Mesendoderm (in vitro differentiated cells): Measurements from ENCODE around the gene FZD4.
A peak's percentile ranks its signal among the peaks of the same experiment; 100 is the strongest.

ENCODE experiments used
- DNase-seq: peaks from one replicate; pipeline ENCODE4 v3.0.0; 2013
- H2AK5ac ChIP-seq: 2 replicates; pipeline ENCODE4 v1.6.1; 2013; ENCODE audit warnings: low read length, inconsistent platforms
- H2BK120ac ChIP-seq: 2 replicates; pipeline ENCODE4 v1.6.1; 2013; ENCODE audit warnings: low read depth, mild to moderate bottlenecking, low read length, moderate library complexity, mixed read lengths
- H2BK15ac ChIP-seq: replicated peaks from 2 replicates; pipeline ENCODE4 v1.6.1; 2013; ENCODE audit warnings: low read depth, mild to moderate bottlenecking, moderate library complexity
- H2BK5ac ChIP-seq: 2 replicates; pipeline ENCODE4 v1.6.1; 2013; ENCODE audit warnings: low read length, inconsistent platforms
- H3K18ac ChIP-seq: 2 replicates; pipeline ENCODE4 v1.6.1; 2013; ENCODE audit warnings: mild to moderate bottlenecking, low read length, mixed read lengths
- H3K23ac ChIP-seq: one replicate; pipeline ENCODE4 v1.6.1; 2013; ENCODE audit warnings: low read length
- H3K27ac ChIP-seq: 2 replicates; pipeline ENCODE4 v1.5.1; 2013; ENCODE audit warnings: low read depth, mild to moderate bottlenecking, inconsistent platforms, low read length, moderate library complexity
- H3K27me3 ChIP-seq: 2 replicates; pipeline ENCODE4 v1.6.1; 2013; ENCODE audit warnings: low read length, control low read depth, mild to moderate bottlenecking, inconsistent platforms; ENCODE audit not compliant: insufficient read depth, poor library complexity
- H3K36me3 ChIP-seq: 2 replicates; pipeline ENCODE4 v1.6.1; 2013; ENCODE audit warnings: low read length, inconsistent platforms; ENCODE audit not compliant: control insufficient read depth, insufficient read depth
- H3K4ac ChIP-seq: one replicate; pipeline ENCODE4 v1.6.1; 2013; ENCODE audit warnings: low read depth, mild to moderate bottlenecking, low read length, moderate library complexity
- H3K4me1 ChIP-seq: 2 replicates; pipeline ENCODE4 v1.6.1; 2013; ENCODE audit warnings: low read depth, low read length, inconsistent platforms; ENCODE audit not compliant: control insufficient read depth
- H3K4me2 ChIP-seq: 2 replicates; pipeline ENCODE4 v1.6.1; 2013; ENCODE audit warnings: low read length
- H3K4me3 ChIP-seq: 2 replicates; pipeline ENCODE4 v1.5.1; 2013; ENCODE audit warnings: mild to moderate bottlenecking, low read length
- H3K56ac ChIP-seq: one replicate; pipeline ENCODE4 v1.6.1; 2013; ENCODE audit warnings: low read length
- H3K79me1 ChIP-seq: 2 replicates; pipeline ENCODE4 v1.6.1; 2013; ENCODE audit warnings: low read length, inconsistent platforms
- H3K79me2 ChIP-seq: 2 replicates; pipeline ENCODE4 v1.6.1; 2013; ENCODE audit warnings: mild to moderate bottlenecking, low read length; ENCODE audit not compliant: control insufficient read depth, insufficient read depth
- H3K9ac ChIP-seq: 2 replicates; pipeline ENCODE4 v1.6.1; 2013; ENCODE audit warnings: low read length, inconsistent platforms
- H4K5ac ChIP-seq: one replicate; pipeline ENCODE4 v1.6.1; 2013; ENCODE audit warnings: low read length
- H4K8ac ChIP-seq: one replicate; pipeline ENCODE4 v1.6.1; 2013; ENCODE audit warnings: low read depth, mild to moderate bottlenecking, control low read depth, low read length, moderate library complexity
- WGBS: extraction: QIAGEN DNeasy Blood & Tissue Kit; methylation state at CpG from one replicate; pipeline ENCODE4 v1.1.7; 2013; ENCODE audit warnings: low lambda C conversion rate, missing lambda C conversion rate; ENCODE audit not compliant: insufficient coverage; ENCODE audit errors: extremely low coverage; 5-methylcytosine and 5-hydroxymethylcytosine counted together

The FZD4 gene

DNA sequence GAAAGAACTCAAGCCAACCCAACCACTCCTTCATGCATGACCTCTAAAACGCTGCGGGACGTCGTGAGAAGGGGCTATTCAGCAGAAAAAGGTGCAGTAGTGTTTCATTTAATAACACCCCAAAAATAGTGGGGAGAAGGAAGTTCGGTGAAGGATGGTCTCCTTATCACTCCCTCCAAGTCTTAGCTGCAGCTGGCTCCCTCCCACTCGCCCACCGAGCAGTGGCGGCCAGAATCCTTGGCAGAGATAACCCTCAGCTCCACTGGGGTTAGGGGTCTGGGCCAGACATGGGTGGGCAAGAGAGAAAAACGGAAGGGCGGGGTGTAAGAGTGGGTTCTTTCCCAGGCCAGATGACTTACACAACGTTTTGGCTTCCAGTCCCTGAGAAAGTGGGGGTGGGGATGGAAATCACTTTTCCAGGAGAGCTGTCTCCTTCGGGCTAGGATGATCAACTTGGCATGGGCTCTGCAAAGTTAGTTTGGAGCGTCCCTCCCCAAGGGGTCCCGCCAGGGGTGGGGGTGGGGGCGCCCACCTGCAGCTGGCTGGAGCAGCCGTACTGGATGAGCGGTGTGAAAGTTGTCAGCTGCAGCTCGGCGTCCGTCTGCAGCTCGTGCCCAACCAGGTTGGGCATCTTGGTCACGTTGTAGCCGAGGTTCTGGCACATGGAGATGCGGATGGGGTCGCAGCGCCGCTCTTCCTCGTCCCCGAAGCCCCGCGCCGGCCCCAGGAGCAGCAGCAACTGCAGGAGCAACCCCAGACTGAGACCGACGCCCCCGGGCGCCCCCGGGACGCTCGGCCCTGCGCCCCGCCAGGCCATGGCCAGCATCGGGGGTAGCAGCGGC, 705 bp downstream of the FZD4 start:
- Histone ChIP-seq H3K27me3 (no peaks in the 10 kb centered on the region), H3K27ac (peak overlapping the region; percentile 86), H2BK120ac (no peak overlapping the region), H3K23ac (peak overlapping the region; percentile 45), H3K56ac (peak overlapping the region; percentile 90), H3K4ac (peak overlapping the region; percentile 25), H2BK15ac (no peak overlapping the region), H3K18ac (peak overlapping the region; percentile 88), H3K4me1 (peaks cover 10% of the 10 kb centered on the region), H3K4me2 (peak overlapping the region; percentile 91), H2BK5ac (no peak overlapping the region), H3K4me3 (peak overlapping the region; percentile 67), H4K8ac (no peak overlapping the region), H3K36me3 (no peaks in the 10 kb centered on the region), H3K79me2 (peaks cover 40% of the 10 kb centered on the region), H2AK5ac (no peak overlapping the region), H4K5ac (no peak overlapping the region), H3K9ac (peak overlapping the region; percentile 81), H3K79me1 (peaks cover 12% of the 10 kb centered on the region)
- no CpG with 5 or more reads among the region's 43 CpGs for WGBS
- DNase-seq: peak; percentile 72

DNA sequence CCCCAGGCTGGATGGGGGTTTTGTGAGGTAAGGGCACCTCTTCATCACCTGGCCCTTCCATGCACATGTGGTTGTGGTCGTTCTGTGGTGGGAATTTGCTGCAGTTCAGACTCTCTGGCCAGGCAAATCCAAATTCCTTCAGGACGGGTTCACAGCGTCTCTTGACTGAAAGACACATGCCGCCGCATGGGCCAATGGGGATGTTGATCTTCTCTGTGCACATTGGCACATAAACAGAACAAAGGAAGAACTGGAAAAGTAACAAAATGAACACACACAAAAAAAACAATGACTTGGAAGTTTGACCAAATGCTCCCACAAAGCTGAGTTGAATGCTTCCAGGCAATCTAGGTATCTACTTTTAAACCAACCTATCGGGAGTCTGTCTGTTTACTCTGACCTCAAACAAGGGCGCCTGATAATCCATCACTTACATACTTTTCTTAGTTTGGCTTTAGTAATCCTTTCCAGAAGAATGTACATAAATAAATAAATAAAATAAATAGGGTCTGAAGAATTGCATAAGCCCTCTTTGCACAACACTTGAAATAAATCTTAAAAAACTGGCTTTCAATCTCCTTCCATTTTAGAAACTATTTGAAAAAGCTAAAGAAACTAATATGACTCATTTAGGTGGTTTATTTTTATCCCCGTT, 2.8 kb downstream of the FZD4 start:
- Histone ChIP-seq H3K4me3 (no peak overlapping the region), H3K4me2 (no peak overlapping the region), H3K27ac (no peak overlapping the region), H3K27me3 (no peaks in the 10 kb centered on the region), H3K36me3 (peaks cover 3% of the 10 kb centered on the region), H2AK5ac (no peak overlapping the region), H3K9ac (no peak overlapping the region), H3K79me1 (peaks cover 26% of the 10 kb centered on the region), H3K4me1 (peaks cover 8% of the 10 kb centered on the region), H4K8ac (no peak overlapping the region), H3K23ac (no peak overlapping the region), H3K79me2 (peaks cover 57% of the 10 kb centered on the region), H2BK15ac (no peak overlapping the region), H3K18ac (no peak overlapping the region), H4K5ac (no peak overlapping the region), H3K4ac (no peak overlapping the region), H2BK120ac (no peak overlapping the region), H3K56ac (peak overlapping the region; percentile 2), H2BK5ac (no peak overlapping the region)
- DNase-seq: no peak
- WGBS: no CpG with 5 or more reads among the region's 8 CpGs

DNA sequence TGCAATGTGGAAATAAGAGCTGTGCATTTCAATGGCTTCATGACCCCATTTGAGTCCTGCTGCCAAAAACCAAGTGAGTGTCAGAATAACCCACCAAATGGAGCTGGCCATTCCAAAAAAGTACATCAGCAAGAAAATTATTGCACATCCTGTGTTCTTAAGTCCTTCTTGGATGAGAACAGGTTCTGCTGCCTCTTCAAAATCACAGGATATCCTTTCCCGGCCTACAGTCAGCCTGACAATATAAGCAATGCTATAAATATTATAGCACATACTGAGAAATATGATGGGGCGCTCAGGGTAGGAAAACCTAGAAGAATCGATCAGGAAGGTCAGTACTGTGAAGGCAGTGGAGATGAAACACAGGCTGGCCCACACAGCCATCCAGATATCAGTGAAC, 3.5 kb downstream of the FZD4 start:
- H4K8ac ChIP-seq: no peak overlapping the region
- H3K4ac ChIP-seq: no peak overlapping the region
- H3K56ac ChIP-seq: no peak overlapping the region
- H3K4me1 ChIP-seq: peaks cover 5% of the 10 kb centered on the region
- no peak overlapping the region for H4K5ac ChIP-seq
- no peak overlapping the region for H3K9ac ChIP-seq
- H3K23ac ChIP-seq: no peak overlapping the region
- no peak overlapping the region for H2BK15ac ChIP-seq
- no peak overlapping the region for H3K18ac ChIP-seq
- peaks cover 60% of the 10 kb centered on the region for H3K79me2 ChIP-seq
- H2BK5ac ChIP-seq: no peak overlapping the region
- H2BK120ac ChIP-seq: no peak overlapping the region
- no peak overlapping the region for H3K4me2 ChIP-seq
- H3K4me3 ChIP-seq: no peak overlapping the region
- no peaks in the 10 kb centered on the region for H3K27me3 ChIP-seq
- peaks cover 3% of the 10 kb centered on the region for H3K36me3 ChIP-seq
- H2AK5ac ChIP-seq: no peak overlapping the region
- no peak overlapping the region for H3K27ac ChIP-seq
- WGBS: no CpG with 5 or more reads among the region's 3 CpGs
- H3K79me1 ChIP-seq: peaks cover 29% of the 10 kb centered on the region
- DNase-seq: no peak

DNA sequence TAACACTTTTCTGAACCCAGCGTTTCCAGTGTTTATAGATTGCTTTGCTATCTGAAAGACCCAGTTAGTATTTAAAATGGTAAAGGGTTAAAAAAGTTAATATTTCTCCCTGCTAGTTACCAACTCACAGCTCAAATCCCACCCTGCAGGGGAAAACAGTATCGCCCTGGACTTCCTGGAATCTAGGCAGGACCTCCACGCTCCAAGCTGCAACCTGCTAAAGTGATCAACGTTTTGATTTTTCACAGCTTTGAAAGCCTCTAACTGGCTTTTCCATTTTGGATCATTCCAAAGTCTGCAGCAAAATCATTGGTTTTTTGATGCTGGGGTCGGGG, 4.6 kb downstream of the FZD4 start:
- Histone ChIP-seq H3K56ac (no peak overlapping the region), H4K5ac (no peak overlapping the region), H3K9ac (no peak overlapping the region), H3K79me1 (peaks cover 29% of the 10 kb centered on the region), H3K4ac (no peak overlapping the region), H3K27me3 (no peaks in the 10 kb centered on the region), H2AK5ac (no peak overlapping the region), H3K18ac (no peak overlapping the region), H3K4me2 (no peak overlapping the region), H2BK5ac (no peak overlapping the region), H3K23ac (no peak overlapping the region), H4K8ac (no peak overlapping the region), H3K27ac (no peak overlapping the region), H3K36me3 (peaks cover 3% of the 10 kb centered on the region), H3K4me1 (peaks cover 4% of the 10 kb centered on the region), H3K4me3 (no peak overlapping the region), H3K79me2 (peaks cover 62% of the 10 kb centered on the region), H2BK120ac (no peak overlapping the region), H2BK15ac (no peak overlapping the region)
- WGBS: no CpG with 5 or more reads among the region's 5 CpGs
- no peak for DNase-seq

- Histone ChIP-seq H3K79me2 (peaks cover 62% of the 10 kb centered on the region), H3K18ac (no peak overlapping the region), H3K36me3 (peaks cover 3% of the 10 kb centered on the region)
Observed at GRCh38 chr11:86949995-86950660, 5.1 kb downstream of the FZD4 start.

More at GRCh38 chr11:86949995-86950660, 5.1 kb downstream of the FZD4 start:
- Histone ChIP-seq H2AK5ac (no peak overlapping the region), H3K9ac (no peak overlapping the region), H4K5ac (no peak overlapping the region), H4K8ac (no peak overlapping the region), H2BK120ac (no peak overlapping the region), H3K4ac (no peak overlapping the region), H3K79me1 (peaks cover 29% of the 10 kb centered on the region), H3K4me1 (peaks cover 4% of the 10 kb centered on the region), H3K27me3 (no peaks in the 10 kb centered on the region), H2BK15ac (no peak overlapping the region), H3K56ac (no peak overlapping the region), H2BK5ac (no peak overlapping the region), H3K4me3 (no peak overlapping the region), H3K23ac (no peak overlapping the region), H3K27ac (no peak overlapping the region), H3K4me2 (no peak overlapping the region)
- no CpG with 5 or more reads among the region's 3 CpGs for WGBS
- DNase-seq: no peak
